ENCODE measurements around the gene SIVA1.

The SIVA1 gene

GRCh38 chr14:104735830-104736642, 16.9 kb upstream of the SIVA1 start:
- Mint-ChIP-seq H3K27ac (no peak overlapping the region), H3K4me3 (no peak overlapping the region), H3K36me3 (ENCODE audit: low read depth) (no peaks in the 10 kb centered on the region), H3K27me3 (no peaks in the 10 kb centered on the region), H3K9me3 (no peaks in the 10 kb centered on the region), H3K4me1 (ENCODE audit: low read depth) (no peaks in the 10 kb centered on the region)
- DNase-seq, result no peak

- no peak for DNase-seq
- Mint-ChIP-seq H3K9me3 (no peaks in the 10 kb centered on the region), H3K4me3 (no peak overlapping the region), H3K27ac (no peak overlapping the region), H3K27me3 (no peaks in the 10 kb centered on the region), H3K4me1 (ENCODE audit: low read depth) (no peaks in the 10 kb centered on the region), H3K36me3 (ENCODE audit: low read depth) (no peaks in the 10 kb centered on the region)
Observed at GRCh38 chr14:104738375-104739019, 14.4 kb upstream of the SIVA1 start.

GRCh38 chr14:104739026-104739425, 13.9 kb upstream of the SIVA1 start:
- no peaks in the 10 kb centered on the region for H3K4me1 Mint-ChIP-seq (ENCODE audit: low read depth)
- no peak overlapping the region for H3K4me3 Mint-ChIP-seq
- no peaks in the 10 kb centered on the region for H3K36me3 Mint-ChIP-seq (ENCODE audit: low read depth)
- no peak overlapping the region for H3K27ac Mint-ChIP-seq
- no peaks in the 10 kb centered on the region for H3K9me3 Mint-ChIP-seq
- DNase-seq, result no peak
- no peaks in the 10 kb centered on the region for H3K27me3 Mint-ChIP-seq

GRCh38 chr14:104739546-104740516, 13.1 kb upstream of the SIVA1 start:
- Mint-ChIP-seq H3K4me1 (ENCODE audit: low read depth) (no peaks in the 10 kb centered on the region), H3K27me3 (no peaks in the 10 kb centered on the region), H3K27ac (no peak overlapping the region)

DNA sequence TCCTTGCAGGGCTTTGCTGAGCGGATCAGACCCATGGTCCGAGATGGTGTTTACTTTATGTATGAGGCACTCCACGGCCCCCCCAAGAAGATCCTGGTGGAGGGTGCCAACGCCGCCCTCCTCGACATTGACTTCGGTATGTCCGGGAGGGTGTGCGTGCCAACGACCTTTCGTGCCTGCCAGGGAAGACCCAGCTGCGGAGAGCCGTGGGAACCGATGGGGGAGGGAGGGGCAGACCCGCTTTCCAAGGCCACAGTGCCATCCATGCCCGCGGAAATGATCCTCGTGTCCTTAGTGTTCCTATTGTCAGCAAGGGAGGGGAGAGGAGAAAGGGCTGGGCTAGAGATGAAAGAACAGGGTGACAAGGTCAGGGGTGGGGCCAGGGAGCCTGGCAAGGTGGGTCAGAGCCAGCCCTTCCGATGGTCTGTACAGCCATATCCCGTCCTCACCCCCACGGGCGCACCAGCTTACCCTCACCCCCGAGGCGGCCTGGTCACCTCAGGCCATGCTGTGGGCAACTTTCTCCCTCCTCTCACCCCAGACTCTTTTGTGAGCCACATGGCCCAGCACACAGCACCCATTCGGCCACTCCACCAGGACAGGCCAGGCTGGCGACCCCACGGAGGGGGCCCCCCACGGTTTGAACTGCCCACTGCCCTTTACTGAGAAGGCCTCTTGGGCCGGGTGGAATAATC, 11.7 kb upstream of the SIVA1 start:
- H3K4me1 Mint-ChIP-seq (ENCODE audit: low read depth), result peaks cover 12% of the 10 kb centered on the region
- no peaks in the 10 kb centered on the region for H3K27me3 Mint-ChIP-seq
- H3K36me3 Mint-ChIP-seq (ENCODE audit: low read depth), result no peaks in the 10 kb centered on the region
- no peak overlapping the region for H3K27ac Mint-ChIP-seq
- DNase-seq, result no peak
- no peak overlapping the region for H3K4me3 Mint-ChIP-seq
- no peaks in the 10 kb centered on the region for H3K9me3 Mint-ChIP-seq

More at GRCh38 chr14:104739546-104740516, 13.1 kb upstream of the SIVA1 start:
- H3K9me3 Mint-ChIP-seq, result no peaks in the 10 kb centered on the region
- no peaks in the 10 kb centered on the region for H3K36me3 Mint-ChIP-seq (ENCODE audit: low read depth)
- DNase-seq, result no peak
- H3K4me3 Mint-ChIP-seq, result no peak overlapping the region

DNA sequence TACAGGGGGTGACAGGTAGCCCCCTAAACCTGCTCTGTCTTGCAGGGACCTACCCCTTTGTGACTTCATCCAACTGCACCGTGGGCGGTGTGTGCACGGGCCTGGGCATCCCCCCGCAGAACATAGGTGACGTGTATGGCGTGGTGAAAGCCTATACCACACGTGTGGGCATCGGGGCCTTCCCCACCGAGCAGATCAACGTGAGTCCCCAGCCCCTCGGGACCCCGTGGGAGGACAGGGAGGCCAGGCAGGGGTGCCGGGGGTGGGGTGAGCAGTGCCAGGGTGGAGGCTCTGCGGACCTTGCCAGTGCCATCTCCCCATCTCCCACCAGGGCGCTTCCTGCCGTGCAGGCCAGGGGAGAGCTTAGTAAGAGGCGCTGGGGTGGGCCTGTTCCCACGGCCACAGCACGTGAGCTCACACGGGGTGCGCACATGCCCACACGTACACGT, 11.1 kb upstream of the SIVA1 start:
- Mint-ChIP-seq H3K27me3 (no peaks in the 10 kb centered on the region), H3K27ac (no peak overlapping the region), H3K4me3 (no peak overlapping the region), H3K36me3 (ENCODE audit: low read depth) (no peaks in the 10 kb centered on the region), H3K4me1 (ENCODE audit: low read depth) (peaks cover 17% of the 10 kb centered on the region), H3K9me3 (no peaks in the 10 kb centered on the region)
- no peak for DNase-seq

DNA sequence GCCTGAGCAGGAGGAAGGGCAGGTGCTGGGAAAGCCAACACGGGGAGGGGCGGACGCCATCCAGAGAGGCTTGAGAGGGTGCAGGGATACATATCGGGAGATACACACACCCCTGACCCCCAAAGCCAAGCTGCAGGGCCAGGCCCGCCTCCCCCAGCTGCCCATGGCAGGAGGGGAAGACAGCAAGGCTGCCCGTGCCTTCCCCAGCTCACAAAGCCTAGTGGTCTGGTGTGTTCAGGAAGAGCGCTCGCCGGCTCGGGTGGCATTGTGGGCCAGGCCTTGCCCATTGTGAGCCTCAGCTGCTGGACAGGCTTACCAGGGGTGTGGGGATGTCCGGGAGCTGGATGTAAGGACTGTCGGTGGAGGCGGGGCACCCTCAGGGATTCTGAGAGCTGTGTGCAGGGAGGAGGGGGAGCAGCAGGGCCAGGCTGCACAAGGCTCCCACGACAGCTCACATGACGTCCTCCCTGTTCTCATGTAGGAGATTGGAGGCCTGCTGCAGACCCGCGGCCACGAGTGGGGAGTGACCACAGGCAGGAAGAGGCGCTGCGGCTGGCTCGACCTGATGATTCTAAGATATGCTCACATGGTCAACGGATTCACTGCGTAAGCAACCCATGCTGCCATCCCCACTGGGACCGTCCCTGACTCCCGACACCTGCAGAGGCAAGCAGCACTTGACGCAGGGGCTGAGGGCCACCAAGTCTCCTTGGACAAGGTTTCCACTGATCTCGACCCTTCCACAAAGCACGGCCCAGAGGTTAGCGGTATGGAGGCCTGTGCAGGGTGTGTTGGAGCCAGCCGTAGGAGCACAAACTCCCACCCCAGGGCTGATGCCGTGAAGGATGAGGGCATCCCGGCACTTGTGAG, 10.1 kb upstream of the SIVA1 start:
- H3K4me3 Mint-ChIP-seq, result no peak overlapping the region
- H3K27ac Mint-ChIP-seq, result no peak overlapping the region
- no peaks in the 10 kb centered on the region for H3K27me3 Mint-ChIP-seq
- no peaks in the 10 kb centered on the region for H3K36me3 Mint-ChIP-seq (ENCODE audit: low read depth)
- H3K9me3 Mint-ChIP-seq, result no peaks in the 10 kb centered on the region
- no peak for DNase-seq
- peaks cover 18% of the 10 kb centered on the region for H3K4me1 Mint-ChIP-seq (ENCODE audit: low read depth)

GRCh38 chr14:104743461-104744380, 9.2 kb upstream of the SIVA1 start:
- Mint-ChIP-seq H3K27ac (no peak overlapping the region), H3K36me3 (ENCODE audit: low read depth) (no peaks in the 10 kb centered on the region), H3K4me3 (no peak overlapping the region), H3K27me3 (no peaks in the 10 kb centered on the region), H3K4me1 (ENCODE audit: low read depth) (peaks cover 18% of the 10 kb centered on the region), H3K9me3 (no peaks in the 10 kb centered on the region)
- no peak for DNase-seq

GRCh38 chr14:104744484-104744883, 8.5 kb upstream of the SIVA1 start:
- no peaks in the 10 kb centered on the region for H3K27me3 Mint-ChIP-seq
- H3K36me3 Mint-ChIP-seq (ENCODE audit: low read depth), result no peaks in the 10 kb centered on the region
- no peaks in the 10 kb centered on the region for H3K9me3 Mint-ChIP-seq
- H3K27ac Mint-ChIP-seq, result no peak overlapping the region
- peaks cover 18% of the 10 kb centered on the region for H3K4me1 Mint-ChIP-seq (ENCODE audit: low read depth)
- no peak for DNase-seq
- H3K4me3 Mint-ChIP-seq, result no peak overlapping the region

DNA sequence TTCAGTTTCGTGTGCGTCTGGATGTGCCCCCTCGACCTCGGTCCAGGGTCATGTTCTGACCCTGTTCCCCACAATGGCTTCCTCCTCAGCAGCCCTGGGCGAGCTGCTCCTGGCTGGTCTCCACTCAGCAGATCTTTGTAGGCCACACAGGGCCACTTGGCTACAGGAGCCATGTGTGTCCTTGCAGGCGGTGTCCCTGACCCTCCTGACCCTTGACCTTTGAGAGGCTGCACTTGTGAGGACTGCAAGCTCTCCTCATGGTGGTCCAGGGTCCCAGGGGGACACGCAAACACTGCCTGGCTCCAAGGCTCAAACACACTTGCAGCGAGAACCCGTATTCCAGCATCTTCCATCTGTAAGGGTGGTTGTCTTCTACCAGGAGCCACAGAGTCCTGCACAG, 7.5 kb upstream of the SIVA1 start:
- H3K27me3 Mint-ChIP-seq, result no peaks in the 10 kb centered on the region
- no peaks in the 10 kb centered on the region for H3K36me3 Mint-ChIP-seq (ENCODE audit: low read depth)
- H3K9me3 Mint-ChIP-seq, result no peaks in the 10 kb centered on the region
- no peak overlapping the region for H3K27ac Mint-ChIP-seq
- no peak overlapping the region for H3K4me3 Mint-ChIP-seq
- peaks cover 18% of the 10 kb centered on the region for H3K4me1 Mint-ChIP-seq (ENCODE audit: low read depth)
- no peak for DNase-seq

- peak overlapping the region; percentile 61 for H3K27ac Mint-ChIP-seq
- H3K36me3 Mint-ChIP-seq (ENCODE audit: low read depth), result no peaks in the 10 kb centered on the region
- H3K4me3 Mint-ChIP-seq, result no peak overlapping the region
- H3K4me1 Mint-ChIP-seq (ENCODE audit: low read depth), result peaks cover 18% of the 10 kb centered on the region
- no peaks in the 10 kb centered on the region for H3K9me3 Mint-ChIP-seq
- no peak for DNase-seq
- H3K27me3 Mint-ChIP-seq, result no peaks in the 10 kb centered on the region
Observed at GRCh38 chr14:104746071-104746545, 6.8 kb upstream of the SIVA1 start.

DNA sequence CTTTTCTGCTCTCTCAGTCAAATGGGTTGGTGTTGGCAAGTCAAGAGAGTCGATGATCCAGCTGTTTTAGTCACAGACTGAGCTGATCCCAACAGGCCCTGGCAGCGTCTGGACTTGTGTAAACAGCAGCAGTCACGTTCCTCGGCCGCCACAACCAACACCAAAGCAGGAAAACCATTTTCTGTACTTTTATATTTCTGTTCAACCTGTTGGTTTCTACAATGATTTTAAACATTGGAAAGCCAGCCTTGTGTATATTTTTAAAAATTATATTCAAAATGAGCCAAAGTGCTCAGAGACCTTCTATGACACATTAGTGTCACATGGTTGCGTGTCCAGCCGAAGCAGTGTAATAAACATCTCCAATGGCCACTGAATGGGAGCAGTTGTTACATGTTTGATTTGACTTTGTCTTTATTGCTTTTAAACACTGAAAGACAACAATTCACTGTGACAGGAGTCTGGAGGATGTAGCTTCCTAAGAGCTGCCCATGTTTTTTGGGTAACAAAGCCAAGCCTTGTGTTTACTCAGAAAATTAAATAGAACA, 5.9 kb upstream of the SIVA1 start:
- no peaks in the 10 kb centered on the region for H3K9me3 Mint-ChIP-seq
- H3K27me3 Mint-ChIP-seq, result no peaks in the 10 kb centered on the region
- H3K27ac Mint-ChIP-seq, result no peak overlapping the region
- peaks cover 18% of the 10 kb centered on the region for H3K4me1 Mint-ChIP-seq (ENCODE audit: low read depth)
- H3K36me3 Mint-ChIP-seq (ENCODE audit: low read depth), result no peaks in the 10 kb centered on the region
- DNase-seq, result no peak
- no peak overlapping the region for H3K4me3 Mint-ChIP-seq

All from activated T-cell treated with anti-CD3 and anti-CD28 coated beads, Interleukin-2, amount 50 U/mL, for 24 hours (primary cell).